ENCODE data around the gene VRK3.
A peak's percentile ranks its signal among the peaks of the same experiment; 100 is the strongest.
"Not testable (repeated sequence)": the region's sequence is repeated elsewhere in the genome, so short reads cannot be mapped to it uniquely, and the experiment has no call there.

The VRK3 gene

GRCh38 chr19:49953416-49953815, 71.8 kb downstream of the VRK3 start:
- no peak for DNase-seq

GRCh38 chr19:49952906-49953305, 72.3 kb downstream of the VRK3 start:
- DNase-seq = no peak

- DNase-seq = no peak
Measured at GRCh38 chr19:49952479-49952836, 72.7 kb downstream of the VRK3 start.

- DNase-seq = no peak
Measured at GRCh38 chr19:49951806-49952478, 73.2 kb downstream of the VRK3 start.

GRCh38 chr19:49950956-49951526, 74.1 kb downstream of the VRK3 start:
- DNase-seq = no peak

GRCh38 chr19:49950590-49950948, 74.6 kb downstream of the VRK3 start:
- no peak for DNase-seq

GRCh38 chr19:49949742-49950589, 75.2 kb downstream of the VRK3 start:
- DNase-seq = no peak

GRCh38 chr19:49946415-49946814, 78.8 kb downstream of the VRK3 start:
- DNase-seq = no peak

GRCh38 chr19:49944567-49944966, 80.6 kb downstream of the VRK3 start:
- DNase-seq = not testable (repeated sequence)

GRCh38 chr19:49940482-49940791, 84.7 kb downstream of the VRK3 start:
- no peak for DNase-seq

GRCh38 chr19:49939721-49940481, 85.3 kb downstream of the VRK3 start:
- no peak for DNase-seq

GRCh38 chr19:49938662-49939061, 86.5 kb downstream of the VRK3 start:
- DNase-seq = no peak

- DNase-seq = peak; percentile 67
Measured at GRCh38 chr19:49937750-49938381, 87.3 kb downstream of the VRK3 start.

- DNase-seq = no peak
Measured at GRCh38 chr19:49936549-49936948, 88.6 kb downstream of the VRK3 start.

GRCh38 chr19:49933643-49934042, 91.5 kb downstream of the VRK3 start:
- no peak for DNase-seq

GRCh38 chr19:49932731-49933131, 92.4 kb downstream of the VRK3 start:
- DNase-seq = no peak

GRCh38 chr19:49932041-49932451, 93.1 kb downstream of the VRK3 start:
- DNase-seq = no peak

- DNase-seq = peak; percentile 10
Measured at GRCh38 chr19:49931293-49932040, 93.7 kb downstream of the VRK3 start.

- DNase-seq = no peak
Measured at GRCh38 chr19:49930483-49931011, 94.6 kb downstream of the VRK3 start.

- peak; percentile 98 for DNase-seq
Measured at GRCh38 chr19:49929611-49930482, 95.3 kb downstream of the VRK3 start.

- peak; percentile 98 for DNase-seq
Measured at GRCh38 chr19:49929121-49929610, 96.0 kb downstream of the VRK3 start, which contains the start of the genes ATF5 and NUP62. Gene ATF5, plus strand, starts transcription at chr19:49929205. Its CDS starts 1,646 bp downstream, at chr19:49930851. Gene NUP62, minus strand, starts transcription at chr19:49929504. Its CDS starts 19,697 bp downstream, at chr19:49909807.
